ENCODE measurements around the gene NACC1.

The NACC1 gene

GRCh38 chr19:13099073-13099999 lies 18.7 kb upstream of the NACC1 start:
- in situ Hi-C loops (cut with HindIII; ENCODE audit: low sequenced_read_pairs), result no loop called here

DNA sequence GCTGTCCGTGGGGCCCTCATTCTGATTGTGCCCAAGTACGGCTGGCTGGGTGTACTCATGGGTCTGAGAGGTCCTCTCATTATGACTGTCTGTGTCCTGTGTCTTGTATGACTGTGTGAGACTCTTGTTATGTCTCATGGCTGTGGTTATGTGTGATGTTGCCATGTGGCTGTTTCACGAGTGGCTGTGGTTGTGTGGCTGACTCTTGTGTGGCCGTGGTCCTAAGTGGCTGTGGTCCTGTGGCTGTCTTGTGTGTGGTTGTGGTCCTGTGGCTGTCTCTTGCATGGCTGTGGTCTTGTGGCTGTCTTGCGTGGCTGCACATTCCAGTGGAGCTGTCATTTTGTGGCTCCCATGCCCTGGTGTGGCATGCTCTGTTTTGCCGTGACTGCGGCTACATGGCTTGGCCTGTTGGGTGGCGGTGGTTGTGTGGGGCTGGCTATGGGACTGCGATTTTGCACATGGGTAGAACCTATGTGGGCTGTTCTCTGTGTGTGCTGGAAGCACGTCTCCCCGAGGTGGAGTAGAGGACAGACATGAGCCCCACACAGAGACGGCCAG lies 18.0 kb upstream of the NACC1 start:
- in situ Hi-C loops (cut with HindIII; ENCODE audit: low sequenced_read_pairs), result no loop called here

GRCh38 chr19:13100841-13101589 lies 17.0 kb upstream of the NACC1 start:
- in situ Hi-C loops (cut with HindIII; ENCODE audit: low sequenced_read_pairs), result no loop called here

- in situ Hi-C loops (cut with HindIII; ENCODE audit: low sequenced_read_pairs), result no loop called here
Observed at GRCh38 chr19:13101590-13102415, 16.3 kb upstream of the NACC1 start.

GRCh38 chr19:13102416-13102665 lies 15.7 kb upstream of the NACC1 start:
- in situ Hi-C loops (cut with HindIII; ENCODE audit: low sequenced_read_pairs), result no loop called here

- in situ Hi-C loops (cut with HindIII; ENCODE audit: low sequenced_read_pairs), result no loop called here
Observed at GRCh38 chr19:13102666-13103580, 15.1 kb upstream of the NACC1 start, which contains the start of gene LYL1. Gene LYL1, minus strand, starts transcription at chr19:13102858. Its CDS starts 1,687 bp downstream, at chr19:13101171.

DNA sequence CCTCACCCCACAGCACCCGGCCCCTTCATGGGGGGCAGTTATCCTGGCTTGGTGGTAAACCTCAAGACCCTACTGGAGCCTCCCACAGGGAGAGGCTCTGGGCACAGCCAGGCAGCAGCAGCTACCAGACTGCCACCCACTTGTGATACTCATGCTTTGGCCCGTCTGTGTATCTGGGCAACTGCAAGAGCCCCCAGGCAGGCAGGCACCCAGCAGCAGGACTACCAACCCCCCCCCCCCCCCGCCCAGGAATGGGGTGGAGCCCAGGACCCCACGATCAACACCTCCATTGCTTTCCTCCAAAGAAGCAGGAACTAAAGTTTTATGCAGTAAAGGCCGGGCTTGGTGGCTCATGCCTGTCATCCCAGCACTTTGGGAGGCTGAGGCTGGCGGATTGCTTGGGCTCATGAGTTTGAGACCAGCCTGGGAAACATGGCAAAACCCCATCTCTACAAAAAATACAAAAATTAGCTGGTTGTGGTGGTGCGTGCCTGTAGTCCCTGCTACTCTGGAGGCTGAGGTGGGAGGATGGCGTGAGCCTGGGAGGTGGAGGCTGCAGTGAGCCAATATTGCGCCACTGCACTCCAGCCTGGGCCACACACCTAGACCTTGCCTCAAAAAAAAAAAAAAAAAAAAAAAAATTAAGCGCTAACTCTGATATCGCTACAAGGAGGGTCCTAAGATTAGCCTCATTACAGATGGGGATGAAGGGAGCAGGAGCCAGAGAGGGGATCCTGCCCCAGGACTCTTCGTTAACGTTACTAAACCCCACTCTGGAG lies 14.3 kb upstream of the NACC1 start:
- in situ Hi-C loops (cut with HindIII; ENCODE audit: low sequenced_read_pairs), result no loop called here

DNA sequence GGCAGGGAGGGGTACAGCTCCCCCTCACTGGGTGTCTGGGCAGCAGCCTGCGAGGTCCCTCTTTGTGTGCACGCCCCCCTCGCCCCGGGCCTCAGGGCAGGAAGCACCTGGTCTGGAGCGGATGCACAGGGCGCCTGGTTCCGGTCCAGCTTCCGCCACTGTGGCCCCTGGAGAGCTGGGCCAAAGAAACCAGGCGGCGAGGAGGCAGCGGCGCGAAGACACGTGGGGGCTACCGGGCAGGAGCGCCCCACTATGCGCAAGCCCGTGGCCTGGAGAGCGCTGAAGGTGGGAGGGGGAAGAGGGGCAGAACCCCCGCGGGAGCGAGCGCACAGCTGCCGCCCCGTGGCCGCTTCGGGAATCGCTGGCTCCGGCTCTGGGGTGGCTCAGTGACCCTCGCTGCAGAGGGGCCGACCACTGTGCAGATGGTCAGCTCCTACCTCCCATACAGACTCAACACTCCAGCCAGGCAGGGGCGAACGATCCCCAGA lies 13.7 kb upstream of the NACC1 start:
- in situ Hi-C loops (cut with HindIII; ENCODE audit: low sequenced_read_pairs), result no loop called here

DNA sequence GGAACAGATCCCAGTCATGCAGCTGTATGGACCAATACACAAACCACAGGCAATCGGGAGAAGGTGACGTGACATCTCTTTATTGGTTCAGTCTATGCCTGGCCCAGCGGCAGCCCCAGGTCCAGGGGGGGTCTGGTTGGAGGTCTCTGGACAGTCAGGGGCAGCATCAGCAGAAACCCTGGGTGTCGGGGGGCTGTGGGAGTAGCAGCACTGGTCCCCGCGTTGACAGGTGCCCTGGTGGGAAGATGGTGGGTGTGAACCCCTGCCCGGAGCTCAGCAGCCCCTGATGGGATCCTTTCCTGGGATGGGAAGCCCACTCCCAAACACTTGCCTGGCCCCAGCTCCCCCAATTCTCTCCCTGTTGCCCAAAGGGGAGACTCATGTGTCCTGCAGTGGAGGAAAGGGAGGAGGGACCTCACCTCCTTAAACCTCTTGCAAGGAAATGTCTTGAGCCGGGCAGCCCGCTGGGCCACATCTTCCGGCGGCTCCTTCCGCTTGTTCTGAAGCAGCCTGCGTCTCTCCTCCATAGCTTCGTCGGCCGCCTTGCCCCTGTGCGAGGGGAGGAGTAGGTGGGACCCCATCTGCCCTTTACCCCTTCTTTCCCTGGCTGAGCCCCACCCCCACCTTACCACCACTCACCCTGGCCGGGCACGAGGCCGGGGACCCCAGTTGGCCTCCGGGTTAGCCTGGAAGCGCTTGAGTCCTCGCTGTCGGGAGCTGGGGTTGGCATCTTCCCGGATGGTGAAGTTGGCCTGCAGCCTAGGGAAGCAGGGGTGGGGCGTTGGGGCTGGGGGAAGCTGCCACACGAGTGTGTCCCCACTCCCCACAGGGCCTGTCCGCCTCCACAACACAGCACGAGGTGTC lies 13.0 kb upstream of the NACC1 start:
- in situ Hi-C loops (cut with HindIII; ENCODE audit: low sequenced_read_pairs), result no loop called here

DNA sequence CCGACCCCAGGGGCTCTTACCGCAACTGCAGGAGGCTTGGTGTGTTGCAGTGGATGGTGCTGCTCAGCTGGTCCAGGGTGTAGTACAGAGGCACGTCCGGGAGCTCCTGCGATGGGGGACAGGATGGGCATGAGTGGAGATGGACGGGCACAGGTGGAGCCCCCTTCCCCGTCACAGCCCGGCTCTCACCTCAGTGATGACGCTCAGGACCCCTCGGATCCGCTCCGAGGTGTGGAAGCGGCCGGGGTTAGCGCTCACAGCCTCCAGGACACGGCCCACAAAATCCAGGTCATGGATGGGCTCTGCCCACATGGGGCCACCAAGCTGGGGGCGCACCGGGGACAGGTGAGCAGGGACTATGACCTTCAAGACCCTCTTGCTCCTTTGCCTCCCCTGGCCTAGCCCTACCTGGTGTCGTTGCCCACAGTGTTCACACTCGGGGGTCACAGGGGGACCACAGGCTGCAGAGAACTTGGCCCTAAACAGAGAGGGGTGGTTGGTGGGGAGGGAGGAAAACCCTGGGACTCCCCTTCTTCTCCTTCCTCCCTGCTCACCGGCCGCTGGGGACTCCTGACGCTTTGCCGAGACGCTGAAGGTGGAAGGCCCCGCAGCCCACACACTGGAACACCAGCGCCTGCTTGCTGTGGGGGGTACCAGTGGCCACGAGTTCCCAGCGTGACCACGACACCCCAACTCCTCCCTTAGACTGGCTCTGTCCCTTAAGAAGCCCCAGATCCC lies 8.5 kb upstream of the NACC1 start:
- in situ Hi-C loops (cut with HindIII; ENCODE audit: low sequenced_read_pairs), result no loop called here

DNA sequence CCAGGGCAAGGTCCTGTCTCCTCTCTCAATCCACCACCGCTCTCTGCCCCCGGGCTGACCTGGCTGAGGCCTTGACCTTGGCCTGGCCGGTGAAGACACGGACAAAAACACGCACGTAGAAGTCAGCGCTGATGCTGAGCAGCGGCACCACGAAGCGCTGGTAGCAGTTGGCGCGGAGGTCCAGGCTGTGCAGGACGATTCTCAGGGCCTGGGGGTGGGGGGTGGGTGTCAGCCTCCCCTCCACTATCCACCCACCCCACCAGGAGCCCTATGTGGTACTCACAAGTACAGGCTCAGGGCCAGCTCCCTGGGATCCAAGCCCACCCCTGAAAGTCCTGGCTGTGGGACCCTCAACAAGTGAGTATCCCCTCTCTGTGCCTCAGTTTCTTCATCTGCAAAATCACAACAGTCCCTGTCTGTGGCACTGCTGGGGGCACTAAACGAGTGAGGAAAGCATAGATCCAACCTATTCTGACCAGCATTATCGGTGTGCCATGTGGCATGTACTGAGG lies 7.9 kb upstream of the NACC1 start:
- in situ Hi-C loops (cut with HindIII; ENCODE audit: low sequenced_read_pairs), result no loop called here

GRCh38 chr19:13112555-13112954 lies 5.5 kb upstream of the NACC1 start:
- in situ Hi-C loops (cut with HindIII; ENCODE audit: low sequenced_read_pairs), result no loop called here

DNA sequence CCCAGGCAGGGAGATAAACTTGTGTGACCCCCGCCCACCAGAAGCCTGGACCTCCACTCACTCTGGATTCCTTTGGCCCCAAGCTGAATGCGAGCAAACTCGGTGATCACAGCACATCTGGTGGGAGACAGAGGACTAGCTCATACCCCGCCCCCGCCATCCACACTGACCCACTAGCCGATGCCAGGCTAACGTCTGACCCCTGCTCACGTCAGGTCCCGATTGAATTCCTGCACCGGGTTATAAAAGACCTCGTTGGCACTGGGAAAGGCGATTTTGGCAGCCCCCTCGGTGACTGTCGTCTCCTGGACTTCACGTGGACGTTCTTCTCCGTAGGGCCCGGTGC lies 2.2 kb upstream of the NACC1 start:
- in situ Hi-C loops (cut with HindIII; ENCODE audit: low sequenced_read_pairs), result no loop called here

GRCh38 chr19:13116282-13117175 lies 1.5 kb upstream of the NACC1 start, which contains the start of gene TRMT1:
Gene TRMT1, minus strand, starts transcription at chr19:13116740. Its CDS starts 341 bp downstream, at chr19:13116399.
- in situ Hi-C loops (cut with HindIII; ENCODE audit: low sequenced_read_pairs), result no loop called here

- in situ Hi-C loops (cut with HindIII; ENCODE audit: low sequenced_read_pairs), result no loop called here
Observed at GRCh38 chr19:13117176-13117771, 790 bp upstream of the NACC1 start.
